Breast epithelium (tissue), 4 donors: ENCODE measurements around the gene EIF4H. TPM values are rescaled to one million over a fixed set of nuclear protein-coding genes. Genes with fewer than 3 reads are reported as not detected.

Experiments used
- DNase-seq, 2 donors: peaks; one replicate each; pipeline ENCODE4 v3.0.0-alpha.2; 2019; ENCODE audit warnings: low spot score in 2 of 2
- H3K27ac ChIP-seq, 2 donors: fragments of 200-600 bp; sonication (generic) in 1 of 2; one replicate each; pipeline ENCODE4 v1.5.1; 2016 to 2019; ENCODE audit warnings: mild to moderate bottlenecking in 1 of 2
- H3K27me3 ChIP-seq, 2 donors: fragments of 200-600 bp; sonication (generic) in 1 of 2; one replicate each; pipeline versions ENCODE4 v1.5.1 to v1.6.0; 2017 to 2019; ENCODE audit warnings: control low read depth in 1 of 2, mild to moderate bottlenecking in 1 of 2
- H3K36me3 ChIP-seq: fragments of 200-600 bp; one replicate; pipeline ENCODE4 v1.5.1; 2019
- H3K4me1 ChIP-seq, 2 donors: fragments of 200-600 bp; sonication (generic); one replicate each; pipeline ENCODE4 v1.5.1; 2016 to 2019; ENCODE audit warnings: control low read depth in 1 of 2
- H3K4me3 ChIP-seq, 3 donors: fragments of 200-600 bp; sonication (generic); 1 replicate in 2 of 3; 2 replicates in 1 of 3; pipeline ENCODE4 v1.5.1; 2016 to 2019; ENCODE audit warnings: mild to moderate bottlenecking in 3 of 3, moderate library complexity in 2 of 3
- H3K9me3 ChIP-seq, 2 donors: fragments of 200-600 bp; sonication (generic) in 1 of 2; one replicate each; pipeline ENCODE4 v1.5.1; 2016 to 2019; ENCODE audit warnings: control low read depth in 1 of 2
- POLR2A ChIP-seq: fragments of 450-650 bp; IDR thresholded peaks from one replicate; pipeline ENCODE4 v1.6.1; 2016; ENCODE audit warnings: antibody characterized with exemption, mild to moderate bottlenecking, moderate library complexity
- POLR2AphosphoS5 ChIP-seq, 3 donors: sonication (generic); formaldehyde crosslinking; IDR thresholded peaks; one replicate each; pipeline ENCODE4 v1.6.1; 2017; ENCODE audit warnings: antibody characterized with exemption in 3 of 3
- intact Hi-C: fragments of 100-400 bp; cut with DNase I; formaldehyde crosslinking; loops from one replicate; pipeline ENCODE4 v1.15.1; 2023; ENCODE audit warnings: low total_unique reads
- total RNA-seq, 3 donors: library from RNA; depleted of rRNA; stranded (reverse); fragments of >200 nt; gene quantifications; one replicate each; pipeline ENCODE4 v1.1.0, GENCODE V29; 2016
- TF ChIP-seq, protein P1 (sequence below), 3 donors: fragments of 450-650 bp; IDR thresholded peaks; one replicate each; pipeline ENCODE4 v1.5.1; 2016 to 2017; ENCODE audit warnings: antibody characterized with exemption in 3 of 3, mild to moderate bottlenecking in 3 of 3, moderate library complexity in 3 of 3

EIF4H gene
- total RNA-seq = 100 to 1,000 TPM; 199 to 256 (median 238) TPM

DNA sequence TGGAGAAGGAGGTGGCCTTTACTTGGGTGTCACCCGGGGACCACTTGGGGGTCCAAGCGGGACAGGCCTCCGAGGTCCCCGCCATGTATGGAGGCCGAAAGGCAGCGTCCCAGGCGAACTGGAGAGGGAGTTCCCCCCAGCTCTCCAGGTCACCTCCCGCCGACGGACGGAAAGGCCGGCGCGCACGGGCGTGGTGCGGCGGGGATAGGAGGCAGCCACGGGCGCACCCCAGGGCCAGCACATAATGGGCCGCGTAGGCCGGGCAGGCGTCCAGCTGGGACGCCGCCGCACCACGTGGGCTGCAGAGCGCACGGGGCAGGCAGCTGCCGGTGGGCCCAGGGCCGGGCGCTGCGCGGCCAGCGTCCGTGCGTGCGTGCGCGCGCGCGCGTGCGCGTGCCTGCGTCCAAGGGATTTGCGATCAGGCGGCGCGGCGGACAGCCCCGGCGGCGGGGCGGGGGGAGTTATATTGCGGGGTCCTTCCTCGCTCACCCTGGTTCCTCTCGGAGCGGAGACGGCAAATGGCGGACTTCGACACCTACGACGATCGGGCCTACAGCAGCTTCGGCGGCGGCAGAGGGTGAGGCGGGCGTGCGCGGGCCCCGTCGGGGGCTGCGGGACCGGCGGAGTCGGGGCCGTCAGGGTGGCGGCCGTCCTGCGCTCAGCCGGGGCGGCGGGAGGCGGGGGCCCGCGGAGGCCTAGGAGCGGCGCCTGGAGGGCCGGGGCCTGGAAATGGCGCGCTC lies at the start of gene EIF4H:
Gene EIF4H, plus strand, starts transcription at position 491 of the 740 bp plus-strand sequence. Its CDS starts 28 bp downstream, at position 519.
- DNase-seq = peak; percentile 93 to 96
- intact Hi-C loops = loop anchor here (10.0 kb wide), 1 partner anchor 109 kb away; no protein-coding TSS in a partner anchor
- Histone ChIP-seq H3K4me1 (peaks cover 0 to 6% of the 10 kb centered on the region in 2 donors), H3K36me3 (no peaks in the 10 kb centered on the region), H3K9me3 (no peaks in the 10 kb centered on the region), H3K27me3 (no peaks in the 10 kb centered on the region), H3K27ac (peak within 1 kb of the TSS; percentile 99 to 100), H3K4me3 (peak within 1 kb of the TSS; percentile 94 to 98 (median 97))
- TF ChIP-seq, protein P1, sequence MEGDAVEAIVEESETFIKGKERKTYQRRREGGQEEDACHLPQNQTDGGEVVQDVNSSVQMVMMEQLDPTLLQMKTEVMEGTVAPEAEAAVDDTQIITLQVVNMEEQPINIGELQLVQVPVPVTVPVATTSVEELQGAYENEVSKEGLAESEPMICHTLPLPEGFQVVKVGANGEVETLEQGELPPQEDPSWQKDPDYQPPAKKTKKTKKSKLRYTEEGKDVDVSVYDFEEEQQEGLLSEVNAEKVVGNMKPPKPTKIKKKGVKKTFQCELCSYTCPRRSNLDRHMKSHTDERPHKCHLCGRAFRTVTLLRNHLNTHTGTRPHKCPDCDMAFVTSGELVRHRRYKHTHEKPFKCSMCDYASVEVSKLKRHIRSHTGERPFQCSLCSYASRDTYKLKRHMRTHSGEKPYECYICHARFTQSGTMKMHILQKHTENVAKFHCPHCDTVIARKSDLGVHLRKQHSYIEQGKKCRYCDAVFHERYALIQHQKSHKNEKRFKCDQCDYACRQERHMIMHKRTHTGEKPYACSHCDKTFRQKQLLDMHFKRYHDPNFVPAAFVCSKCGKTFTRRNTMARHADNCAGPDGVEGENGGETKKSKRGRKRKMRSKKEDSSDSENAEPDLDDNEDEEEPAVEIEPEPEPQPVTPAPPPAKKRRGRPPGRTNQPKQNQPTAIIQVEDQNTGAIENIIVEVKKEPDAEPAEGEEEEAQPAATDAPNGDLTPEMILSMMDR (IDR thresholded peaks at IDR 0.05) = no peak
- peak; percentile 63 to 97 (median 88) for TF ChIP-seq POLR2AphosphoS5 (IDR thresholded peaks at IDR 0.05)
- no peak for TF ChIP-seq POLR2A

- intact Hi-C loops = no loop called here
- TF ChIP-seq POLR2A (no peak), POLR2AphosphoS5 (IDR thresholded peaks at IDR 0.05) (no peak)
- TF ChIP-seq, protein P1 (IDR thresholded peaks at IDR 0.05) = no peak
- no peak for DNase-seq
- no peaks in the 10 kb centered on the region for H3K36me3 ChIP-seq
- no peak overlapping the region for H3K4me3 ChIP-seq
- H3K9me3 ChIP-seq = no peaks in the 10 kb centered on the region
- H3K27me3 ChIP-seq = no peaks in the 10 kb centered on the region
- no peaks in the 10 kb centered on the region for H3K4me1 ChIP-seq
- no peak overlapping the region for H3K27ac ChIP-seq
Measured at GRCh38 chr7:74126220-74126880, 47.8 kb upstream of the EIF4H start.

DNA sequence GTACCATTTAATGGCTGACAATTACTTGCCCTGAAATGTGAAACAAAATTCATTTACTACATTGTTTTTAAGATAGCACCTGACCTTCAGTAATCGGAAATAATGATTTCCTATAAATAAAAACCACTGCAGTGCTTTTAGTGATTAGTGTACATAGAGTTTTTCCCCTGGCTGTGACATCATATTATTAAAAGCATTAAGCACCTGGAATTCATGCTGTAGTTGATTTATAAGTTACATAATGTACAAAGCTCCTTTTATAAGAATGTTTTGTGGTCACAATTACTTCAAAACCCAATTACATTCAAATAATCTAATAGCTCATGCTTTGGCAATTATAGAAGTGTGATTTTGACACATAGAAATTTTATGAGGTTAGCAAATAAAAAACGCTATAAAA lies 44.3 kb upstream of the EIF4H start:
- TF ChIP-seq POLR2AphosphoS5 (IDR thresholded peaks at IDR 0.05) = no peak
- TF ChIP-seq, protein P1 (IDR thresholded peaks at IDR 0.05) = no peak
- no peak for TF ChIP-seq POLR2A
- no peaks in the 10 kb centered on the region for H3K27me3 ChIP-seq
- no peaks in the 10 kb centered on the region for H3K4me1 ChIP-seq
- H3K36me3 ChIP-seq = no peaks in the 10 kb centered on the region
- intact Hi-C loops = loop anchor here (1.0 kb wide), 1 partner anchor 10 kb away; no protein-coding TSS in a partner anchor
- no peaks in the 10 kb centered on the region for H3K9me3 ChIP-seq
- H3K27ac ChIP-seq = no peak overlapping the region
- H3K4me3 ChIP-seq = no peak overlapping the region
- no peak for DNase-seq

DNA sequence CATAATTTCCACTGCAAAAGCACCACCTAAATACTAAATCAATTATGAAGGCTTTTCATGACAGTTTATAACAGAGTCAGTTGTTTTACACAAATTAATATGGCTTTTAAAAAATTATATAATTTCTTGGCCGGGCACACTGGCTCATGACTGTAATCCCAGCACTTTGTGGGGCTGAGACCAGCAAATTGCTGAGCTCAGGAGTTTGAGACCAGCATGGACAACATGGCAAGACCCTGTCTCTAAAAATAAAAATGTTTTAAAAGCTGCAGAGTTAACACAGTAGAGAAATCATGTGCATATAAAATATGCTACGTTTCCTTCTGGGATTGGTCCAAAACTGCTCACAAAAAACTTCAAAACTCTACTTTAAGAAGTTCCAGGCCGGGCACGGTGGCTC lies 43.6 kb upstream of the EIF4H start:
- Histone ChIP-seq H3K27ac (no peak overlapping the region), H3K4me1 (no peaks in the 10 kb centered on the region), H3K4me3 (no peak overlapping the region), H3K9me3 (no peaks in the 10 kb centered on the region), H3K27me3 (no peaks in the 10 kb centered on the region), H3K36me3 (no peaks in the 10 kb centered on the region)
- TF ChIP-seq, protein P1 (IDR thresholded peaks at IDR 0.05) = no peak
- TF ChIP-seq POLR2A (no peak), POLR2AphosphoS5 (IDR thresholded peaks at IDR 0.05) (no peak)
- intact Hi-C loops = loop anchor here (1.0 kb wide), 1 partner anchor 10 kb away; no protein-coding TSS in a partner anchor
- no peak for DNase-seq

DNA sequence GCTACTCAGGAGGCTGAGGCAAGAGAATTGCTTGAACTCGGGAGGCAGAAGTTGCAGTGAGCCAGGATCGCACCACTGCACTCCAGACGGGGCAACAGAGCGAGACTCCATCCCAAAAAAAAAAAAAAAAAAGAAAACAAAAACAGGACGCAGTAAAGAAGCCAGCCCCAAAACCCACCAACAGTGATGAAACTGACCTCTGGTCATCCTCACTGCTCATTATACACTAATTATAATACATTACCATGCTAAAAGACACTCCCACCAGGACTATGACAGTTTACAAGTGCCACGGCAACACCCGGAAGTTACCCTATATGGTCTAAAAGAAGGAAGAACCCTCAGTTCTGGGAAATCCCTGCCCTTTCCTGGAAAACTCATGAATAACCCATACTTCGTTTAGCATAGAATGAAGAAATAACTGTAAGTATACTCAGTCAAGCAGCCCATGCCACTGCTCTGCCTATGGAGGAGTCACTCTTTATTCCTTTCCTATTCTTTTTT lies 40.0 kb upstream of the EIF4H start:
- intact Hi-C loops = no loop called here
- Histone ChIP-seq H3K9me3 (no peaks in the 10 kb centered on the region), H3K27me3 (no peaks in the 10 kb centered on the region), H3K4me1 (no peaks in the 10 kb centered on the region), H3K4me3 (no peak overlapping the region), H3K36me3 (no peaks in the 10 kb centered on the region), H3K27ac (no peak overlapping the region)
- no peak for DNase-seq
- no peak for TF ChIP-seq POLR2AphosphoS5 (IDR thresholded peaks at IDR 0.05)
- TF ChIP-seq, protein P1 (IDR thresholded peaks at IDR 0.05) = no peak
- TF ChIP-seq POLR2A = no peak
